NCI-H2029 (cell line): ENCODE measurements around the gene ACOXL.

Experiments used
- DNase-seq: peaks from one replicate; lab custom pipeline; 2025; lab: John Stamatoyannopoulos, UW

The ACOXL gene

DNA sequence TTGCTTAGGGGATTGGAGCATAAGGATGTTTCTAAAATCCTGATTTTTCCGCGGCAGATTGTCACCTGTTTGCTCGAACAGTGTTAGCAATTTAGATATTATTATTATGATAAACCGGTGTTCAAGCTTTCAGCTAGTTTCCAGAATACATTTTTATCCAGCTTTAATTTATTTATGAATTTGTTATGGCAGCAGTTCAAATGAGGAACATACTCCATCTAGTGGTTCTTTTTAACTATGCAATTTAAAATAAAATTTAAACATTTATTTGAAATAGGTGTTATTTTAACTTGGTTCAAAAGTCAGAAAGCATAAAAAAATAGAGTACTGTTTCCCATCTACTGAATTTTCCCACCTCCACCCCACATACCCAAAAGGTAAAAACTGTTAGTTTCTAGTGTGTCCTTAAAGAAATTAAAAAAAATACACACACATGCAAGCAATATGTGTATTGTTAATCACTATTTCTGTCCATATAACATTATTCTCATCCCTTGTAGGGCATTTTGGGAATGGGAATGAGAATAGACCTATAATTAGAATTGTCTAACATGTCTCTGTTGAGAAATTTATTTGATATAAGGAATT, 23.2 kb downstream of the ACOXL start:
- no peak for DNase-seq

DNA sequence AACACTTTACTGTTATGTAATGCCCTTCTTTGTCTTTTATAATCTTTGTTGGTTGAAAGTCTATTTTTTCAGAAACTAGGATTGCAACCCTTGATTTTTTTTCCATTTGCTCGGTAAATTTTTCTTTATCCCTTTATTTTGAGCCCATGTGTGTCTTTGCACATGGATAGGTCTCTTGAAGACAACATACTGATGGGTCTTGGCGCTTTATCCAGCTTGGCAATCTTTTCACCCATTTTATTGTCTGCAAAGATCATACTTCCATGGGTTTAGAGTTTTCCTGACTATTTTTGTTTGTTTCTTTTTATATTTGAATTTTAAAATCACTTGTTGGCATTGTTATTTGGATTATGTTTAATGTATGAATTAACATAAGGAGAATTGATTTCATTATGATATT, 27.0 kb downstream of the ACOXL start:
- DNase-seq: no peak

DNA sequence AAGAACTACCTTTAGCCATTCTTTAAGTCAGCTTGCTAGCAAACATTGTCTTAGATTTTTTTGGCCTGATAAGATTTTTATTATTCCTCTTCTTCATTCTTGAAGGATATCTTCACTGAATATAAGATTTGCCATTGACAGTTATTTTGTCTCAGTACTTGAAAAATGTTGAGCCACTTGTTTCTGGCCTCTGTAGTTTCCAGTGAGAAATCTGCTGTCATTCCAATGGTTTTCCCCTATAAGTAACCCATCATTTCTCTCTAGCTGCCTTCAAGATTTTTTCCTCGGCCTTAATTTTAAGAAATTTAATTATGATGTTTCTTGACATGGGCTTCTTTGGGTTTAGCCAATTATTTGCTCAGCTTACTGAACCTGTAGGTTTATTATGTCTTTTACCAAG, 32.6 kb downstream of the ACOXL start:
- DNase-seq: no peak

DNA sequence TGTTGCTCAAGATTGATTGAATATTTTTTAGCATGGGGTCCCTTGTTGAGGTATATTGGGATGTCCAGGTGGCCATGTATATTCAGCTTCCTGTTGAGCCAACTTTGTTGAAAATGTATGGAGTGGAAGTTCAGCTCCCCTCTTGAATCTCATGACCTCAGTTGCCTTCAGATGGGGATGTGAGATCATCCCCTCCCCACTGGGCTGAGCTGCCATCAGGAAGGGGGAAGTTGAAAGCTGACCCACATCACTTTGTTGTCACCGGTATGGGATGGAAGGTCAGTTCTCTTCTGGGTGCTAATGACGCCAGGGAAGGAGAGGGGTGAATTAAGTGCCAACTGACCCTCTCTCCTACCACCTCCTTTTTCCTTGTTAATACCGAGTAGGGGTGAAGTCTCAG, 33.9 kb downstream of the ACOXL start:
- no peak for DNase-seq

DNA sequence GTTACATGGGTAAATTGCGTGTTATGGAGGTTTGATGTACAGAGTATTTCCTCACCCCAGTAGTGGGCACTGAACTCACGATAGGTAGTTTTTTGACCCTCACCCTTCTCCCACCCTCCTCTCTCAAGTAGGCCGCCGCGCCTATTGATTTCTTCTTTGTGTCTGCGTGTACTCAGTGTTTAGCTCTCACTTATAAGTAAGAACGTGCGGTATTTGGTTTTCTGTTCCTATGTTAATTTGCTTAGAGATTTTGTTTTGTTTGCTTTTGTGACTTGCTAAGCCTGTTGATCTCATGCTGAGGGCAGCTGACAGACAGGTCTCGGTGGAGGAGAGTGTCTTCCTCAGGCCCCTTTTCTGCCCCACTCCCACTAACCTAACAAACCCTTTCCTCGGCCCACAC, 36.2 kb downstream of the ACOXL start:
- peak; percentile 54 for DNase-seq

DNA sequence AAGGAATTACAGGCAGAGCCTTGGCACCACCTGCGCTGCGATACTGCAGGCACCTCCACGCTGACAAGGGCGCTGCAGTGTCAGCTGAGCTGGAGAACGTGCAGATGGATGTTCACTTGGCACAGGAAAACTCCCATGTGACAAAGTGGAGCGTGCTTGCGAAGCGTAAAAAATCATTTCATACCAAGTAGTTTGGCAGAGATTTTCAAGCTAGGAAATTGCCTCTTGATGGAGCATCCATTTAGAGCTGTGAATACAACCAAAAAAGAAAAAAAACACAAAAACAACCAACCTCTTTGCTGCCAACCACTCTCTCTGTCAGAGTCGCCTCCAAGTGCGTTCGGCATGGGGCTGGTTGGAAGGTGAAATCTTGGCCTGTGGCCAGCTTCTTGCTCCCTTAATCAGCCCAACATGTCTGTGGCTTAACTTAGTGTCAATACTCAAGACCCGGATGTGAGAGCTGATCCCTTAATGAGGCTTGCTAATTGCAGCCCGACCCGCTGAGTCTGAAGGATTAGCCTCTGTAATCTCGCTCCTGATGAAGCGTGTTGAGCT, 38.1 kb downstream of the ACOXL start:
- peak; percentile 90 for DNase-seq

DNA sequence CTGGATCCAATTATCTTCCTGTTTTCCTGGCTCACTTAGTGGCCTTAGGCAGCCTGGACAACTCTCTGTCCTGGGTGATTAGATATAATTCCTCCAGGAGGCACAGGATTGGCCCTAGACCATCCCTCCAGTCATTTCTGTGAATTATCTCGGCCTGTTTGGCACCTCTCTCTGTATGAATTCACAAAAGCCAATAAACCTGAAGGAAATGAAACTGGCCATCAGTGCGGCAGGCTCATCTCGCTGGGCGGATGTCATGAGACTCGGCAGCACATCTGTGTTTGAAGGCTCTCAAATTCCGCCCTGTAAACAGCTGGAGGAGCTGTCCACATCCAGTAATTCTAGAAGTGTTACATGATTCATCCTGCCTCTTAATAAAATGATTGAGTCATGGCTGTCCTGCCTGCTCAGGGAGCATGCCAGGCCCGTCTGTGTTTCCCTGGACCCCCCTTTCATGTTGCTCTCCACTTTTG, 38.6 kb downstream of the ACOXL start:
- DNase-seq: peak; percentile 90

DNA sequence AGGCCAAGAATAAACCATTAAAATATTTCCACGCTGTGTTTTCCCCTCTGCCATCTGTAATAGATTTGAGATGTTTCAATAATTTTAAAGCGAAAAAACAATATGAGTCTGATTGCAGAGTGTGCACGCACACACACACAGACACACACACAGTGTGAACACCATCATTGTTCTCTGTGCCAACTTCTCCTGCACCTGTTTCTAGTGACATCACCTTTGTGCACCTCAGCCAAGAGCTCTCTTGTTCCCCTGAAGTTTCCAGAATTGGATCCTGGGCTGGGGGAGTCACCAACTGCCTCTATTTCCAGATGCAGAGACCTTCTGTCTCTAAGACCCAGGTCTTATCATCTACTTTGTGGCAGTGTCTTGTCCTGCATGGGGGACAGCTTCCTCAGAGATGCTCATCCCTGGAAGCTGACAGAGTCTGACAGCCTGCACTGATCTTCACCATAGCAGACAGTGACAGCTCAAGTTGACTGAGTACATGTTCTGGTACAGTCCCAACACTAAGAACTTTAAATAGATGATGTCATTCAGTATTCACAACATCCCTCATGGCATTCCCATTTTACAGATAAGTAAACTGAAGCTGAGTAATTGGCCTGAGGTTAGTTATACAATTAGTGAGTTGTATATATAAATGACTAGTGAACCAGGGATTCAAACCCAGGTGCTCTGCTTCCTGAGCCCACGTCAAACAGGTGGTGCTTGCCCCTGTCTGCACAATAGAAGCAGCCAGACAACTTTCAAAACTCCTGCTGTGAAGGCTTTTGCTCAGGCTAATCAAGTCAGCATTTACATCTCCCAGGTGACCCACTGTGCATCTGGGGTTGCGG, 39.4 kb downstream of the ACOXL start:
- peak; percentile 82 for DNase-seq

DNA sequence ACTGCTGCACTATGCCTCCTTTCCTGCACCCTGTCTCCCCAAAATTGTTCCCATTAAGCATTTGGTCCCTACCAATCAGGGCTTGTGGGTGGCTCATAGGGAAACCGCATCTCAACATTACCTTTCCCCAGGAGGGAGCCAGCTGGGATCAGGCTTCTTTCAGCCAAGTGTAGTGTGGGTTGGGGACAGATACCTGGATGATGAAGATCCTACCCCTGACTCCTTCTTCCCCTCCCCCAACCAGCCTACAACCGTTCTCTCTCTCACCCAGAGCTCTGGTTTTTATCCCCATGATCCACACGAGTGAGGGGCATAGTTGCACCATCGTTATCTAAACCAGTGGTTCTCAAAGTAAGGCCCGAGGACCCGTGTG, 40.0 kb downstream of the ACOXL start:
- no peak for DNase-seq

DNA sequence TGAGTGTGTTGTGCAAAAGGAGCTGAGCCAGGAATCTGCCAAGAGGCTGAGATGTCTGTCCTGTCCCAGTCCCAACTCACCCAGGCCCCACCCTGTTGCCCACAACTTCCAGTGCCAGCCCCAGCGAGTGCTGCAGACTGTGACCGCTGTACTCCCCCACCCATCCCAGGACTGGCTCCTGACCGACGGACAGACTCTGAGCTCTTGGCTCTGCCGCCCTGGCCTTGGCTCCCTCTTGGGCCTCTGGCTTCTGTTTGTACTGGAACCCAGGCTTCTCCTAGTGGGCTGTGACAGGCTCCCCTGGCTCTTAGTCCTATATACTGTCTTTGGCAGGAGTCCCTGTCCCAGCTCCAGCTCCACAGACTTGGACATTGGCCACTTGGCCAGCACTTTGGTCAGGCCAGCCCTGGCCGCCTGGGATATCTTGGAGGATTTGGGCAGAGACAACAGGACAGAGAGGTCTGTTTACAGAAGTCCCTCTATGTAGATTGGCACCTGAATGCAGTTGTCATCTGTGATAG, 41.1 kb downstream of the ACOXL start:
- DNase-seq: peak; percentile 54

DNA sequence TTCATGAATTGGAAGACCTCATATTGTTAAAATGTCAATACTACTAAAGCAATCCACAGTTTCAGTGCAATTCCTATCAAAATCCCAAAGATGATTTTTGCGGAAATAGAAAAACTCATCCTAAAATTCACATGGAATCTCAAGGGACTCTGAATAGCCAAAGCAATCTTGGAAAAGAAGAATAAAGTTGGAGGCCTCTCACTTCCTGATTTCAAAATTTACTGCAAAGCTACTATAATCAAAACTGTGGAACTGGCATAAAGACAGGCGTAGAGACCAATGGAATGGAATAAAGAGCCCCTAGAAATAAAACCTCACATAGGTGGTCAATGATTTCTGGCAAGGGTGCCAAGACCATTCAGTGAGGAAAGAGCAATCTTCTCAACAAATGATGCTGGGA, 42.3 kb downstream of the ACOXL start:
- DNase-seq: no peak

DNA sequence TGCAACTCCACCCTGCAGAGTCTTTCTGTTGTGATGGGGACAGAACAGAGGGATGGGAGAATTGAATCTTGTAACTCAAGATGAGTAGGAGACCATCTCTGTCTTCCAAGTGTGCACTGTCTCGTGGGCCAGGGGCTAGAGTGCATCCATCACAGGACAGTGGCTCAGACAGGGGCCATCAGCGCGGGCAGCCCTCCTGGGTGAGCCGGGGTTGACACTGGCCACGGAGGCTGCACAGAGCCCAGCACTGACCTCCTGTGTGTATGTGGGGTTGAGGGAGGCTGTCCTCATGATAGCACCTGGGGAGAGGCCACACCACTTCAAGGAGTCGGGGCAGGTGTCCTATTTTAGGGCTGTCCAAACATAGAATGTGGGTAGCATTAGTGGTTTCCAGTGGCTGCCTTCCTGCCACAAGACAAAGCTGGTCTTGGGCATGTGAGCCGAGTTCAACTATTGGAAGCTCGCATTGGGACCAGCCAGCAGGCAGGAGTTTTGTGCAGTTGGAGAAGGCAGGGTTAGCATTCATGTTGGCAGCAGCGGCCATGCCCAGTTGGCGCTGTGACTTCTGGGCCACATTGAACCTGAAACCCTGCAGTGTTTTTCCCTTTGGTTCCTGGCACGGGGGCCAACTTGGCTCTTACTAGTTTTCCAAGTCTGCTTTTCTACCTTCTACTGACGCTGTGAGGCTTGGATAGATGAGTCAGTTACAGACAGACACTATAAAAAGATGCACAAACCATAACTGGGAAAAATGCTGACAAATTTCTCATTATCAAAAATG, 45.3 kb downstream of the ACOXL start:
- no peak for DNase-seq

DNA sequence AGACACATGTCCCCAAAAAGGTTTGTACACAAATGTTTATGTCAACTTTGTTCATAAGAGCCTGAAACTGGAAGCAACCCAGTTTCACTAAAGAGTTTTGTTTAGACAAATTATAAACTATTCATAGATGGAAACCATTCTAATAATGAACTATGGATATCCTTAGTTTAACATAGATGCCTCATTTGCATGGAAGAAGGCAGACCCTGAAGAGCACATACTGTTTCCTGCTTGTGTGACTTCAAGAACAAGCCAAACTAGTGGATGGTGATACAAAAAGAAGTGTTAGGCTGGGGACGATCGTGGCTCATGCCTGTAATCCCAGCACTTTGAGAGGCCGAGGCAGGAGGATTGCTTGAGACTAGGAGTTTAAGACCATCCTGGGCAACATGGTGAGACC, 48.1 kb downstream of the ACOXL start:
- DNase-seq: no peak

DNA sequence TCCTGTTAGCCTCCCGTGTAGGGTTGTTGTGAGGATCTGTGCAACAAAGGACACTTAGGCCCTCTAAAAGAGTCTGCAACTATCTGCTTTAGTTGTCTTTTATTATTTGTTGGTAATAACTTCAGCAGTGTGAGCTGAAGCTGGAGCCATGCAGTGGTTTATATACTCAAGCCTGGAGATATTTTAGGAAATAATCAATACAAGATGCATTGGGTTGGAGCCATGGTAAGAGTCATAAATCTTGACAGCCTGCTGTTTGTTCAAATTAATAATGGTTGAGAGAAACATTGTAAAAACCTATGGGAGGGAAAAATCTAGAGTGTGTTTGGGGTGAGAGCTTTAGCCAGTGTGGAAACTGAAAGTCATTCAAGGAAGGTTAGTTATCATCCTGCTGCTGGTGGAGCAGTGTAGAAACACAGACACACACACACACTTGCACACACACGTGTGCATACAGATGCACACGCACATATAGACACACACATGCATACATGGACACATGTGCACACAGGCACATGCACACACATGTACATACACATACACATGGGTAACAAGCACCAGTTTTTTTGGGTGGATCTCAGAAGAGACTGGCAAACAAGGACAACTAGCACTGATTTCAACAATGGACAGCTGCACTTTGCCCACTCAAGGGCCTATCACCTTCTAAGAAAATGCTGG, 51.0 kb downstream of the ACOXL start:
- DNase-seq: no peak

DNA sequence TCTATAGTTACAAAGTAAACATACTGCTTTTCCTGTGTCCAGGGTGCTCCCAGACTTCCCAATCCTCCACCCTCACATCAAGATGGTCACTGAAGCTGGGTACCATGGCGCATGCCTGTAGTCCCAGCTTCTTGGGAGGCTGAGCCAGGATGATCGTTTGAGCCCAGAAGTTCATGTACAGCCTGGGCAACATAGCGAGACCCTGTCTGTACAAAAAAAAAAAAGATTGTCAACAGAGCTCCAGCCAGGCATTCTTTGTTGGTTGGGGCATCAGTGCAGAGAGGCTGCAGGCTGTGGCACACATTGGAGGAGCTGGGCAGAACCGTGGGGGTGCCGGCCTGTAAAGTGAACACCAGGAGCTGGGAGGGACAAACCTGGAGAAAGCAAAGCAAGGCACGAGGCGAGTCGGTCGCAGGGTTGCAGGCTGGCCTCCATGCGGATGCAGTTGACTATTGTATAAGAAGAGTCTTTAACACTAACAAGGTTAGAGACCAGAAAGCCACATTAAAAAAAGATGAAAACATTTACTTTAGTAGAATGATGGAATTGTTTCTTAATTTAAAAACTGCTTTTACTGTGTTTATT, 51.8 kb downstream of the ACOXL start:
- no peak for DNase-seq

DNA sequence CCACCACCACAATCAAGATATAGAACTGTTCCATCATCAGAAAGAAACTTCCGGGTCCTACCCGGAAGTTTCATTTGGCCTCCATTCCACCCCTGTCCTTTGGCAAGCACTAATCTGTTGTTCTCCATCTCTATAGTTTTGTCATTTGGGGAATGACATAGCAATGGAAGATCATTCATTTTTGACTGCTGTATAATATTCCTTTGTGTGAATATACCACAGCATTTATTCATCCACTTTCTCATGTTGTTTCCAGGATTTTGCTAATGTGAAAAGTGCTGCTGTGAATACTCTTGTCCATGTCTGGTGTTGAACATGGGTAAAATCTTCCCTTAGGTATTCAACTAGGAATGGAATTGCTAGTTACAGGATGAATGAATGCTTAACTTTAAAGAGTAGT, 53.1 kb downstream of the ACOXL start:
- DNase-seq: no peak

DNA sequence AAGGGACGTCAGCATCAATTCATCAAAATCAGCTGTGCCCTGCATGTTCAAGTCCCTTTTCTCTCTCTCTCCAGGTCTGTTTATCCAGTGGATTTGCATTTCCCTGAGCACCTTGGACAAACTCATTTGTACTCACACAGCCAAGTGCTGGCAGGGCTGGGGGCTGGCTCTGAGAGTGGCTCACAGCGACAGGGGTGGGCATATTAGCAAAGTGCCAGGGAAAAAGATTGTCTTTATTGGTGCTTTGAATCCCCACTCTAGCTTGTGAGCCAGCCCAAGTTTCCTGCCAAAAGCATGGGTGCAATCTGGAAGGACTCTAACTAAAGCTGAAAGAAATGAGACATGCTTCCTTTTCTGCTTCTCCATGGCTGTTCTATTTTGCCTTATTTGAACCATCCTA, 56.6 kb downstream of the ACOXL start:
- DNase-seq: no peak

DNA sequence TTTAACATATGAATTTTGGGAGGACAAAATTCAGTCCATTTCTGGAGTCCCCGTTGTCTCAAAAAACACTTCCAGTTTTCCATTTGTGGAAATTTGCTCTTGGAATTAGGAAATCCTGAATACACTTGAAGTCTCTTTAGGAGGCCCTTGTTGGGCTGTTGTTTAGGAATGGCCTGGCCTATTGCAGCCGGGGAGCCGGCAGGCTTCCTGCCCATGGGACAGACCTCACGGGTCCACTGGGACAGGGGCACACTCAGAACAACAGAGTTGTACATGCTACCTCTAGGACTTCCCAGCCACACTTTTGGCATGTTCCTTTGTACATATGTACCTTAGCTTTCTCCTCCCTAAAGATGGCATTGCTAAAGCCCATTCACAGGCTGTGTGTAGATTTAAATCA, 57.3 kb downstream of the ACOXL start:
- no peak for DNase-seq

DNA sequence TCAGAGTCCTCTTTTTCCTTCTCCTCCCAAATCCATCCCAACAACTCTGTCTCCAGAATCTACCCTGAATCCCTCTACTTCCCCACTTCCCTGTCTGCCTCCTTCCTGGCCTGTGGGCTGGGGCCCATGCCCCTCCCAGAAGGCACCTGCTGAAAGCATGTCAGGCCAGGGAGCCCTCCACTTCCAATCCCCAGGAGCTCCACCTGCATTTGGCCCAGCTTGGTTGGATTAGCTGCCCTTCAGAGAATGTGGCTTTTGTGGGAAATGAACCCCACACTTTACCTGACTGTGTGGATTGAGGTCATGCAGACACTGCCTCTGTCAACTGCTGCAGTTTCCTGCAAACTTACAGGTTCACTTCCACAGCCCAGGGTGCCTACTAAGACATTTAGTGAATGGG, 58.5 kb downstream of the ACOXL start:
- DNase-seq: no peak

DNA sequence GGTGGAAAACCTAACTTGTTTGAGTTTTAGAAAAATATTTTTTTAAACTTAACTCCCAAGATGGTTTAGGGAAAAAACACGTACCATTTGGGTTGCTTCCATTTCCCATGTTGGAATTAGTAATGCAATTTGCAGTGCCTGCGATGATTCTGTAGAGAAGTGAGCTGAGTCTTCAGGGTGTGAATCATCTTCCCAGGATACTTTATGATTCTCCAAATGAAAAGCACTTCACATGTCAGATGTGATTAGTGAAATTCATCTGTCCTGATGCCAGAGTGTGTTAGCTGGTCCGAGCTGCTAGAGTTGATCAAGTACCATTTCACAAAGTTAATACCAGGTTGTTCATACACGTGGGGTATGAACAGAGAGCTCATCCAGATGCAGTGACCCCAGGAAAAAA, 59.1 kb downstream of the ACOXL start:
- no peak for DNase-seq

DNA sequence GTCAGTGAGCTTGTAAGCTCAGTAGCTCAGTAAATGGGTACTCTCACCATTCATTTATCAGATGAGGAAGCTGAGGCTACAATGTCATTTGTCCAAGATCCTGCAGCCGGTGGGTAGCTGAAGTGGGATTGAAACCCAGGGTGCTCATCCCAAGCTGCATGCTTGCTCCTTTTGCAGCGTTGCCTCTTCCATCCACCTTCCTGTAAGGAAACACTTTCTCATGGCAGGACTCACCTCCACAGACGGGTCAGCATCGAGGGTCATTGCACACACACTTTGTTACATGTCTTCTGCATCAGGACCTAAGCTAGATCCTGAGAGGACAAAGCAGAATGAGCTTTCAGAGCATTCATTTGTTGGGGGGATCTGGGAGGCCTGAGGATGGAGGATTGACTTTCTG, 60.7 kb downstream of the ACOXL start:
- no peak for DNase-seq

DNA sequence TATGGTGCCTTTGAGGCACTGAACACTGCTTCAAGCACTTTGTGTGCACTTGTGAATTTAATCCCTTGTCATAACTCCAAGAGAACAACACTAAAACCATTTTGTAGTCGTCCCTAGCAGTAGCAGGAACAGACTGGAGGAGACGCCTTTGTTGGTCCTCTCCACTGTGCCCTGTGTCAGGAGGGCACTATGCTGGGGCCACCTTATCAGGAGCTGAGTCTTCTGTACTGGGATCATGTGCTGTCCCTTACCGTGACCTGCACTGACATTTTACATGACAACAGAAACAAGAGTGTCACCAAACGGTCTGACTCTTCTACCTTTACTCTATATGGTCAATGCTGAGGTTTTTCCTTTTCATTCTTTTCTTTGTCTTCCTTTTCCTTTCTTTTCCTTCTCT, 62.0 kb downstream of the ACOXL start:
- DNase-seq: no peak
